ENCODE data around the gene NEK4.

NEK4 gene

DNA sequence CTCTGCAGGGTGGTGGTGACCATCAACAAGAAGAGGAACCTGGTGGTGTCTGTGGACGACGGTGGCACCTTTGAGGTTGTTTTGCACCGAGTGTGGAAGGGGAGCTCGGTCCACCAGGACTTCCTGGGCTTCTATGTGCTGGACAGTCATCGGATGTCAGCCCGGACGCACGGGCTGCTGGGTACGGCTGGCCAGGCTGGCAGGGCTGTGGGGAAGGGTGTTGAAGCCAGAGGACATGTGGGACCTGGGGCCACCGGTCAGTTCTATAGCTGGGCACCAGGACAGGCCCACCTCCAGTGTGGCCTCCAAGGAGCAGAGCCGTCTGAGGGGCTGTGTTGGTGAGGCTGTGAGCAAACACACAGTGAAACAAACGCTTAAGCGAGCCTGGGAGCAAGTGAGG, 20.0 kb upstream of the NEK4 start (continued):
- TF ChIP-seq ZNF513 (tag by site-specific recombination; IDR thresholded peaks at IDR 0.05) (no peak), ZNF624 (tag by site-specific recombination; IDR thresholded peaks at IDR 0.05) (no peak), ZNF114 (tag by site-specific recombination; IDR thresholded peaks at IDR 0.05) (no peak), ZNF544 (tag by site-specific recombination; IDR thresholded peaks at IDR 0.05) (no peak)
- TF ChIP-seq, protein P1, sequence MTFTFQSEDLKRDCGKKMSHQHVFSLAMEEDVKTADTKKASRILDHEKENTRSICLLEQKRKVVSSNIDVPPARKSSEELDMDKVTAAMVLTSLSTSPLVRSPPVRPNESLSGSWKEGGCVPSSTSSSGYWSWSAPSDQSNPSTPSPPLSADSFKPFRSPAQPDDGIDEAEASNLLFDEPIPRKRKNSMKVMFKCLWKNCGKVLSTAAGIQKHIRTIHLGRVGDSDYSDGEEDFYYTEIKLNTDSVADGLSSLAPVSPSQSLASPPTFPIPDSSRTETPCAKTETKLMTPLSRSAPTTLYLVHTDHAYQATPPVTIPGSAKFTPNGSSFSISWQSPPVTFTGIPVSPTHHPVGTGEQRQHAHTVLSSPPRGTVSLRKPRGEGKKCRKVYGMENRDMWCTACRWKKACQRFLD (tag by site-specific recombination; IDR thresholded peaks at IDR 0.05): no peak

DNA sequence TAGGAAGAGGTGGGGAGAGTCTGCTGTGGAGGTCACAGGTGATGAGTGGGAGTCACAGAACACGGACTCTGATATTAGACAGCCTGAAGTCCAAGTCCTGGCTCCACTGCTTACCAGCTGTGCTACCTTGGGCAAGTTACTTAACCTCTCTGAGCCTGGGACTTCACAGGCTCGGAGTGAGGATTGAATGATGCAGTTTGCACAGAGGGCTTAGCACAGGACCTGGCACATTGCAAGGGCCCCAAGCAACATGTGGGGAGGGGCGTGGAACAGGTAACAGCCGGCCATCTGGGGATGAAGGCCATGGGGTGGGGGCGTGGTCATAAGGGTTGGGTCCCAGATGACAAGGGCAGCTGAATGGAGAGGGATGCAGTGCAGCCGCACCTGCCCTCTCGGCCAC, 19.6 kb upstream of the NEK4 start:
- no peaks in the 10 kb centered on the region for H3K36me3 ChIP-seq (ENCODE audit: control insufficient read depth in 2 of 2, insufficient read depth in 1 of 2, low read length in 2 of 2)
- ChIA-PET POLR2A (no interaction called here), CTCF (interaction anchor here (1.5 kb wide), 1 partner anchor 8 kb away, joined by 5 read pairs; no protein-coding TSS in a partner anchor)
- TF ChIP-seq HOXC10 (CRISPR knock-in tag; IDR thresholded peaks at IDR 0.05): no peak
- TF ChIP-seq ZNF768 (tag by site-specific recombination; IDR thresholded peaks at IDR 0.05): peak; percentile 72; the same call in 1 of the 2 replicates
- no peak overlapping the region for H3K4me3 ChIP-seq (ENCODE audit: low read depth, low read length)
- no peak overlapping the region for H3K27ac ChIP-seq (ENCODE audit: extremely low read depth, low read depth, low read length)
- no peaks in the 10 kb centered on the region for H3K9me3 ChIP-seq (ENCODE audit: control insufficient read depth, insufficient read depth, low read depth, low read length)
- no peaks in the 10 kb centered on the region for H3K4me1 ChIP-seq (ENCODE audit: control insufficient read depth, insufficient read depth, low read length)

GRCh38 chr3:52789746-52790040, 19.0 kb upstream of the NEK4 start:
- CTCF ChIA-PET: interaction anchor here (1.5 kb wide), 1 partner anchor 9 kb away, joined by 5 read pairs; no protein-coding TSS in a partner anchor
- Histone ChIP-seq H3K4me3 (ENCODE audit: low read depth, low read length) (no peak overlapping the region), H3K4me1 (ENCODE audit: control insufficient read depth, insufficient read depth, low read length) (no peaks in the 10 kb centered on the region), H3K36me3 (ENCODE audit: control insufficient read depth in 2 of 2, insufficient read depth in 1 of 2, low read length in 2 of 2) (no peaks in the 10 kb centered on the region), H3K27ac (ENCODE audit: extremely low read depth, low read depth, low read length) (no peak overlapping the region), H3K9me3 (ENCODE audit: control insufficient read depth, insufficient read depth, low read depth, low read length) (no peaks in the 10 kb centered on the region)
- POLR2A ChIA-PET: no interaction called here
- TF ChIP-seq ZNF544 (tag by site-specific recombination; IDR thresholded peaks at IDR 0.05): no peak
- no peak for TF ChIP-seq AEBP2 (tag by site-specific recombination; IDR thresholded peaks at IDR 0.05; ENCODE audit: borderline replicate concordance)
- TF ChIP-seq ZNF585B (tag by site-specific recombination; IDR thresholded peaks at IDR 0.05): no peak
- no peak for TF ChIP-seq TCF7L2 (IDR thresholded peaks at IDR 0.05; ENCODE audit: borderline replicate concordance, low read depth, low read length)
- TF ChIP-seq ZNF449 (tag by site-specific recombination; IDR thresholded peaks at IDR 0.05): no peak
- TF ChIP-seq ZNF174 (tag by site-specific recombination; IDR thresholded peaks at IDR 0.05): no peak
- TF ChIP-seq, protein P2, sequence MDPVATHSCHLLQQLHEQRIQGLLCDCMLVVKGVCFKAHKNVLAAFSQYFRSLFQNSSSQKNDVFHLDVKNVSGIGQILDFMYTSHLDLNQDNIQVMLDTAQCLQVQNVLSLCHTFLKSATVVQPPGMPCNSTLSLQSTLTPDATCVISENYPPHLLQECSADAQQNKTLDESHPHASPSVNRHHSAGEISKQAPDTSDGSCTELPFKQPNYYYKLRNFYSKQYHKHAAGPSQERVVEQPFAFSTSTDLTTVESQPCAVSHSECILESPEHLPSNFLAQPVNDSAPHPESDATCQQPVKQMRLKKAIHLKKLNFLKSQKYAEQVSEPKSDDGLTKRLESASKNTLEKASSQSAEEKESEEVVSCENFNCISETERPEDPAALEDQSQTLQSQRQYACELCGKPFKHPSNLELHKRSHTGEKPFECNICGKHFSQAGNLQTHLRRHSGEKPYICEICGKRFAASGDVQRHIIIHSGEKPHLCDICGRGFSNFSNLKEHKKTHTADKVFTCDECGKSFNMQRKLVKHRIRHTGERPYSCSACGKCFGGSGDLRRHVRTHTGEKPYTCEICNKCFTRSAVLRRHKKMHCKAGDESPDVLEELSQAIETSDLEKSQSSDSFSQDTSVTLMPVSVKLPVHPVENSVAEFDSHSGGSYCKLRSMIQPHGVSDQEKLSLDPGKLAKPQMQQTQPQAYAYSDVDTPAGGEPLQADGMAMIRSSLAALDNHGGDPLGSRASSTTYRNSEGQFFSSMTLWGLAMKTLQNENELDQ (tag by site-specific recombination; IDR thresholded peaks at IDR 0.05; ENCODE audit: low read depth): no peak
- TF ChIP-seq HOXC10 (CRISPR knock-in tag; IDR thresholded peaks at IDR 0.05): no peak
- no peak for TF ChIP-seq ZNF768 (tag by site-specific recombination; IDR thresholded peaks at IDR 0.05)
- no peak for TF ChIP-seq BCL11A (tag by site-specific recombination; IDR thresholded peaks at IDR 0.05; ENCODE audit: low read depth)
- no peak for TF ChIP-seq ZNF596 (tag by site-specific recombination; IDR thresholded peaks at IDR 0.05)
- no peak for TF ChIP-seq ZNF513 (tag by site-specific recombination; IDR thresholded peaks at IDR 0.05)
- TF ChIP-seq, protein P3, sequence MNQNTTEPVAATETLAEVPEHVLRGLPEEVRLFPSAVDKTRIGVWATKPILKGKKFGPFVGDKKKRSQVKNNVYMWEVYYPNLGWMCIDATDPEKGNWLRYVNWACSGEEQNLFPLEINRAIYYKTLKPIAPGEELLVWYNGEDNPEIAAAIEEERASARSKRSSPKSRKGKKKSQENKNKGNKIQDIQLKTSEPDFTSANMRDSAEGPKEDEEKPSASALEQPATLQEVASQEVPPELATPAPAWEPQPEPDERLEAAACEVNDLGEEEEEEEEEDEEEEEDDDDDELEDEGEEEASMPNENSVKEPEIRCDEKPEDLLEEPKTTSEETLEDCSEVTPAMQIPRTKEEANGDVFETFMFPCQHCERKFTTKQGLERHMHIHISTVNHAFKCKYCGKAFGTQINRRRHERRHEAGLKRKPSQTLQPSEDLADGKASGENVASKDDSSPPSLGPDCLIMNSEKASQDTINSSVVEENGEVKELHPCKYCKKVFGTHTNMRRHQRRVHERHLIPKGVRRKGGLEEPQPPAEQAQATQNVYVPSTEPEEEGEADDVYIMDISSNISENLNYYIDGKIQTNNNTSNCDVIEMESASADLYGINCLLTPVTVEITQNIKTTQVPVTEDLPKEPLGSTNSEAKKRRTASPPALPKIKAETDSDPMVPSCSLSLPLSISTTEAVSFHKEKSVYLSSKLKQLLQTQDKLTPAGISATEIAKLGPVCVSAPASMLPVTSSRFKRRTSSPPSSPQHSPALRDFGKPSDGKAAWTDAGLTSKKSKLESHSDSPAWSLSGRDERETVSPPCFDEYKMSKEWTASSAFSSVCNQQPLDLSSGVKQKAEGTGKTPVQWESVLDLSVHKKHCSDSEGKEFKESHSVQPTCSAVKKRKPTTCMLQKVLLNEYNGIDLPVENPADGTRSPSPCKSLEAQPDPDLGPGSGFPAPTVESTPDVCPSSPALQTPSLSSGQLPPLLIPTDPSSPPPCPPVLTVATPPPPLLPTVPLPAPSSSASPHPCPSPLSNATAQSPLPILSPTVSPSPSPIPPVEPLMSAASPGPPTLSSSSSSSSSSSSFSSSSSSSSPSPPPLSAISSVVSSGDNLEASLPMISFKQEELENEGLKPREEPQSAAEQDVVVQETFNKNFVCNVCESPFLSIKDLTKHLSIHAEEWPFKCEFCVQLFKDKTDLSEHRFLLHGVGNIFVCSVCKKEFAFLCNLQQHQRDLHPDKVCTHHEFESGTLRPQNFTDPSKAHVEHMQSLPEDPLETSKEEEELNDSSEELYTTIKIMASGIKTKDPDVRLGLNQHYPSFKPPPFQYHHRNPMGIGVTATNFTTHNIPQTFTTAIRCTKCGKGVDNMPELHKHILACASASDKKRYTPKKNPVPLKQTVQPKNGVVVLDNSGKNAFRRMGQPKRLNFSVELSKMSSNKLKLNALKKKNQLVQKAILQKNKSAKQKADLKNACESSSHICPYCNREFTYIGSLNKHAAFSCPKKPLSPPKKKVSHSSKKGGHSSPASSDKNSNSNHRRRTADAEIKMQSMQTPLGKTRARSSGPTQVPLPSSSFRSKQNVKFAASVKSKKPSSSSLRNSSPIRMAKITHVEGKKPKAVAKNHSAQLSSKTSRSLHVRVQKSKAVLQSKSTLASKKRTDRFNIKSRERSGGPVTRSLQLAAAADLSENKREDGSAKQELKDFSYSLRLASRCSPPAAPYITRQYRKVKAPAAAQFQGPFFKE (tag by site-specific recombination; IDR thresholded peaks at IDR 0.05; ENCODE audit: borderline replicate concordance): no peak
